SK-N-SH (cell line): ENCODE measurements around the gene EPB41L2. TPM values are rescaled to one million over a fixed set of nuclear protein-coding genes. Genes with fewer than 3 reads are reported as not detected.

Experiments
- CTCF ChIA-PET: fragments of 300-600, 350-600 bp; formaldehyde crosslinking; extraction: SDS; loops from one replicate; lab custom pipeline; 2021; lab: Yijun Ruan, JAX
- POLR2A ChIA-PET: fragments of 350-600 bp; sonication (Branson Sonifier 250); formaldehyde crosslinking; extraction: SDS; loops from one replicate; lab custom pipeline; 2020; ENCODE audit warnings: antibody characterized with exemption, inconsistent platforms; lab: Yijun Ruan, JAX
- DNase-seq: peaks from one replicate; pipeline ENCODE4 v3.0.0; 2012
- H2AFZ ChIP-seq: fragments of 200-600 bp; sonication (generic); 2 replicates; pipeline ENCODE4 v1.8.1; 2016; ENCODE audit warnings: antibody characterized with exemption, mild to moderate bottlenecking, low read depth
- H3F3A ChIP-seq: fragments of 200-600 bp; sonication (generic); replicated peaks from 2 replicates; pipeline ENCODE3; 2016; ENCODE audit warnings: antibody characterized with exemption, mild to moderate bottlenecking; ENCODE audit not compliant: insufficient read depth
- H3K27ac ChIP-seq, 2 experiments: fragments of 200-500 bp in 1 of 2; fragments of 200-600 bp in 1 of 2; sonication (Bioruptor generic) in 1 of 2; sonication (generic), shearing (Covaris generic) in 1 of 2; 2 replicates each; pipeline versions ENCODE4 v1.5.1 to v1.6.1; 2014 to 2016; ENCODE audit warnings: low read depth in 2 of 2, inconsistent platforms in 1 of 2, low read length in 1 of 2, mild to moderate bottlenecking in 1 of 2, mixed read lengths in 1 of 2
- H3K27me3 ChIP-seq: fragments of 200-600 bp; sonication (generic), shearing (Covaris generic); 2 replicates; pipeline ENCODE4 v1.6.1; 2016; ENCODE audit warnings: mixed run types; ENCODE audit not compliant: insufficient read depth
- H3K36me3 ChIP-seq, 2 experiments: fragments of 200-500 bp in 1 of 2; fragments of 200-600 bp in 1 of 2; sonication (Bioruptor generic) in 1 of 2; sonication (generic) in 1 of 2; replicated peaks in 1 of 2; 2 replicates each; pipeline versions ENCODE3 to v1.5.1; 2014 to 2016; ENCODE audit warnings: low read length in 1 of 2, mild to moderate bottlenecking in 1 of 2; ENCODE audit not compliant: insufficient read depth in 2 of 2, control insufficient read depth in 1 of 2
- H3K4me1 ChIP-seq, 2 experiments: fragments of 200-500 bp in 1 of 2; fragments of 200-600 bp in 1 of 2; sonication (Bioruptor generic) in 1 of 2; sonication (generic), shearing (Covaris generic) in 1 of 2; 2 replicates each; pipeline versions ENCODE4 v1.5.1 to v1.6.1; 2014 to 2016; ENCODE audit warnings: low read depth in 1 of 2, low read length in 1 of 2, mixed run types in 1 of 2; ENCODE audit not compliant: insufficient read depth in 2 of 2, control insufficient read depth in 1 of 2
- H3K4me2 ChIP-seq: fragments of 200-600 bp; sonication (generic), shearing (Covaris generic); 2 replicates; pipeline ENCODE4 v1.6.1; 2017; ENCODE audit warnings: mixed run types
- H3K4me3 ChIP-seq, 2 experiments: fragments of 200-500 bp in 1 of 2; fragments of 200-600 bp in 1 of 2; sonication (Bioruptor generic) in 1 of 2; sonication (generic), shearing (Covaris generic) in 1 of 2; 2 replicates each; pipeline versions ENCODE4 v1.5.1 to v1.8.1; 2014 to 2016; ENCODE audit warnings: low read depth in 2 of 2, inconsistent platforms in 1 of 2, low read length in 1 of 2, mild to moderate bottlenecking in 1 of 2, mixed read lengths in 1 of 2, moderate library complexity in 1 of 2
- H3K79me2 ChIP-seq: fragments of 200-600 bp; sonication (generic); 2 replicates; pipeline ENCODE4 v1.8.1; 2017; ENCODE audit warnings: mild to moderate bottlenecking; ENCODE audit not compliant: insufficient read depth
- H3K9ac ChIP-seq: fragments of 200-600 bp; sonication (generic); 2 replicates; pipeline ENCODE4 v1.6.1; 2017; ENCODE audit warnings: mixed run types
- H3K9me2 ChIP-seq: fragments of 200-600 bp; sonication (generic); 2 replicates; pipeline ENCODE4 v1.6.1; 2017; ENCODE audit warnings: mixed run types
- H3K9me3 ChIP-seq: fragments of 200-600 bp; sonication (generic); 2 replicates; pipeline ENCODE4 v1.6.1; 2017; ENCODE audit warnings: mixed run types, mild to moderate bottlenecking, moderate library complexity
- H4K20me1 ChIP-seq: fragments of 200-600 bp; sonication (generic); 2 replicates; pipeline ENCODE4 v1.6.1; 2017; ENCODE audit warnings: mild to moderate bottlenecking, mixed run types; ENCODE audit not compliant: insufficient read depth
- FOSL2 ChIP-seq: IDR thresholded peaks from 2 replicates; pipeline ENCODE4 v1.4.0; 2012; ENCODE audit warnings: low read depth, mild to moderate bottlenecking, moderate library complexity, borderline replicate concordance
- GATA2 ChIP-seq: sonication (generic); formaldehyde crosslinking; IDR thresholded peaks from 2 replicates; pipeline ENCODE4 v1.5.0; 2020; ENCODE audit warnings: mild to moderate bottlenecking, missing genetic modification reagents
- JUND ChIP-seq: IDR thresholded peaks from 2 replicates; pipeline ENCODE4 v1.4.0; 2012
- MXI1 ChIP-seq: IDR thresholded peaks from 2 replicates; pipeline ENCODE4 v1.6.1; 2012; ENCODE audit warnings: mild to moderate bottlenecking, low read depth, low read length, improper control_type of control experiment
- NFIC ChIP-seq: IDR thresholded peaks from 2 replicates; pipeline ENCODE4 v1.4.0; 2012; ENCODE audit warnings: borderline replicate concordance
- POLR2AphosphoS5 ChIP-seq: IDR thresholded peaks from 2 replicates; pipeline ENCODE4 v1.6.1; 2012; ENCODE audit warnings: low read depth, low read length
- RAD21 ChIP-seq: IDR thresholded peaks from 2 replicates; pipeline ENCODE4 v1.6.1; 2012; ENCODE audit warnings: mild to moderate bottlenecking, low read length
- RCOR1 ChIP-seq: fragments of 150-350 bp; IDR thresholded peaks from 2 replicates; pipeline ENCODE4 v1.6.1; 2017; ENCODE audit warnings: antibody characterized with exemption, low read length
- SMC3 ChIP-seq: IDR thresholded peaks from 2 replicates; pipeline ENCODE4 v1.6.1; 2012; ENCODE audit warnings: low read depth, low read length, improper control_type of control experiment
- TAF1 ChIP-seq: IDR thresholded peaks from 2 replicates; pipeline ENCODE4 v1.6.1; 2012; ENCODE audit warnings: low read depth, mild to moderate bottlenecking, low read length, moderate library complexity, borderline replicate concordance
- TEAD4 ChIP-seq: IDR thresholded peaks from 2 replicates; pipeline ENCODE4 v1.4.0; 2012; ENCODE audit warnings: mild to moderate bottlenecking, borderline replicate concordance; ENCODE audit not compliant: insufficient read depth
- USF1 ChIP-seq: IDR thresholded peaks from 2 replicates; pipeline ENCODE4 v1.4.0; 2012; ENCODE audit warnings: low read depth, borderline replicate concordance
- USF2 ChIP-seq: fragments of 150-350 bp; IDR thresholded peaks from 2 replicates; pipeline ENCODE4 v1.6.1; 2017; ENCODE audit warnings: antibody characterized with exemption, low read length, low read depth, borderline replicate concordance
- ZBTB33 ChIP-seq: IDR thresholded peaks from 2 replicates; pipeline ENCODE4 v1.4.0; 2012; ENCODE audit warnings: low read depth, borderline replicate concordance
- WGBS: methylation state at CpG from one replicate; pipeline ENCODE4 v1.1.6; 2017; ENCODE audit warnings: low lambda C conversion rate; 5-methylcytosine and 5-hydroxymethylcytosine counted together
- polyA plus RNA-seq, 3 experiments: library from polyadenylated mRNA; depleted of rRNA; stranded (reverse); fragments of >200 nt; gene quantifications; 2 replicates each; pipeline ENCODE4 v1.2.3, GENCODE V29; 2012
- TF ChIP-seq, protein P1 (sequence below): IDR thresholded peaks from 2 replicates; pipeline ENCODE4 v1.6.1; 2012; ENCODE audit warnings: mild to moderate bottlenecking, low read depth, low read length, moderate library complexity

The EPB41L2 gene
- polyA plus RNA-seq, 1 of the 3 experiments (the other 2 are of a cell fraction), result 1.4 TPM

DNA sequence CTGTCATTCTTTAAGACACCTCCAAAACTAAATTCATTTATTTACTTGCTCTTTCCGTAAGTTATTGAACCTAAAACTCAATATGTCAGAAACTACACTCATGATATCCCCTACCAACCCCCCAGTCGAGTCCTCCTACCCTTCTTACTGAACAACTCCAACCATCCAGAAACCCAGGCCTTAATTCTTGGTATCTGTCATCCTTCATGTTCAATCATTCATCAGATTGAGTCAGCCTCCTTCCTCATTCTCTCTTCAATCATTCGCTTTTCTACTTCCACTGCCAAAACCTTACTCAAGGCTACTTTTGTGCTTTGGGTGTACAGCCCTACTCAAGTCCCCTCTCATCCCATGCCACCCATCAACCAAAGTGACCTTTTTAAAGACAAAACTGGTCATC lies 140.1 kb downstream of the EPB41L2 start:
- Histone ChIP-seq H3K27ac (no peak overlapping the region), H3K4me1 (no peaks in the 10 kb centered on the region), H3K4me3 (no peak overlapping the region), H3K79me2 (no peaks in the 10 kb centered on the region), H3K27me3 (peaks cover 25% of the 10 kb centered on the region; the same call in 1 of the 2 replicates), H3K36me3 (no peaks in the 10 kb centered on the region), H3K9me2 (no peaks in the 10 kb centered on the region), H3K9ac (no peak overlapping the region), H3K4me2 (no peak overlapping the region), H2AFZ (no peak overlapping the region), H4K20me1 (no peaks in the 10 kb centered on the region), H3K9me3 (no peaks in the 10 kb centered on the region), H3F3A (no peaks in the 10 kb centered on the region)
- 9% methylated on average over 3 of the region's 3 CpGs for WGBS
- TF ChIP-seq SMC3 (no peak), FOSL2 (no peak), RCOR1 (no peak), RAD21 (no peak), ZBTB33 (no peak), USF2 (no peak), MXI1 (no peak), POLR2AphosphoS5 (no peak), USF1 (no peak), TAF1 (no peak), TEAD4 (no peak), NFIC (no peak), GATA2 (CRISPR knock-in tag) (no peak), JUND (no peak)
- TF ChIP-seq, protein P1, sequence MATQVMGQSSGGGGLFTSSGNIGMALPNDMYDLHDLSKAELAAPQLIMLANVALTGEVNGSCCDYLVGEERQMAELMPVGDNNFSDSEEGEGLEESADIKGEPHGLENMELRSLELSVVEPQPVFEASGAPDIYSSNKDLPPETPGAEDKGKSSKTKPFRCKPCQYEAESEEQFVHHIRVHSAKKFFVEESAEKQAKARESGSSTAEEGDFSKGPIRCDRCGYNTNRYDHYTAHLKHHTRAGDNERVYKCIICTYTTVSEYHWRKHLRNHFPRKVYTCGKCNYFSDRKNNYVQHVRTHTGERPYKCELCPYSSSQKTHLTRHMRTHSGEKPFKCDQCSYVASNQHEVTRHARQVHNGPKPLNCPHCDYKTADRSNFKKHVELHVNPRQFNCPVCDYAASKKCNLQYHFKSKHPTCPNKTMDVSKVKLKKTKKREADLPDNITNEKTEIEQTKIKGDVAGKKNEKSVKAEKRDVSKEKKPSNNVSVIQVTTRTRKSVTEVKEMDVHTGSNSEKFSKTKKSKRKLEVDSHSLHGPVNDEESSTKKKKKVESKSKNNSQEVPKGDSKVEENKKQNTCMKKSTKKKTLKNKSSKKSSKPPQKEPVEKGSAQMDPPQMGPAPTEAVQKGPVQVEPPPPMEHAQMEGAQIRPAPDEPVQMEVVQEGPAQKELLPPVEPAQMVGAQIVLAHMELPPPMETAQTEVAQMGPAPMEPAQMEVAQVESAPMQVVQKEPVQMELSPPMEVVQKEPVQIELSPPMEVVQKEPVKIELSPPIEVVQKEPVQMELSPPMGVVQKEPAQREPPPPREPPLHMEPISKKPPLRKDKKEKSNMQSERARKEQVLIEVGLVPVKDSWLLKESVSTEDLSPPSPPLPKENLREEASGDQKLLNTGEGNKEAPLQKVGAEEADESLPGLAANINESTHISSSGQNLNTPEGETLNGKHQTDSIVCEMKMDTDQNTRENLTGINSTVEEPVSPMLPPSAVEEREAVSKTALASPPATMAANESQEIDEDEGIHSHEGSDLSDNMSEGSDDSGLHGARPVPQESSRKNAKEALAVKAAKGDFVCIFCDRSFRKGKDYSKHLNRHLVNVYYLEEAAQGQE, result no peak
- DNase-seq, result no peak
- ChIA-PET POLR2A (no interaction called here), CTCF (interaction anchor here (2.3 kb wide), 1 partner anchor 37 kb away, joined by 11 read pairs; no protein-coding TSS in a partner anchor)
